Measurements from ENCODE around the gene USP31. TPM values are rescaled to one million over a fixed set of nuclear protein-coding genes. Genes with fewer than 3 reads are reported as not detected.

The USP31 gene
- total and polyA plus RNA-seq, 2 of the 13 experiments (the other 11 are each of a cell fraction or from before 2014, with no cell fraction given) = 22.5 to 23.3 TPM

DNA sequence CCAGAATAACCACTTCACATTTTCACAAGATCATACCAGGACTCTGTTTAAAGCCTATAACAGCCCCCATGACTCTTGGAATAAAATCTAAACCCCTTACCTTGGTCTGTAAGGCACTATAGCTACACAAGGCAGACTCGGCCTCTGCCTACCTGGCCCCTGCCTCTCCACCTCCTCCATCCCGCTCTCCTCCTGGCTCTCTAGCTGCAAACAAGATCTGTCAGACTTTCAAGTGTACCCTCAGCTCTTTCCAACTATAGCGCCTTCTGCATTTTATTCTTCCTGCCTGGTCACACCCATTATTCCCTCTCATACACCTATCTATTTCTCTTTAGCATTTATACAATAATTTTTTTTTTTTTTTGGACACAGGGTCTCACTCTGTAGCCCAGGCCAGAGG is 8.2 kb downstream of the USP31 start:
- WGBS (ENCODE audit: low lambda C conversion rate) = 95% methylated on average over 3 of the region's 3 CpGs
- ATAC-seq (no peak), DNase-seq (ENCODE audit: low spot score) (no peak), FAIRE-seq (no peak)
- peak overlapping the region; percentile 81 for H3K27ac ChIP-seq (ENCODE audit: extremely low read length, insufficient read depth, low read length)
- no peak overlapping the region for H3K4me2 ChIP-seq (ENCODE audit: low read depth, low read length)
- H3K9me3 ChIP-seq (ENCODE audit: low read length) = no peaks in the 10 kb centered on the region
- in situ Hi-C loops (cut with HindIII; ENCODE audit: extremely low pct_ligation_motif_present, low pct_unique_long_range_greater_than_20kb) (loop anchor here (5.0 to 10.0 kb wide), 2 partner anchors 34 to 56 kb away; no protein-coding TSS in a partner anchor), intact Hi-C loops (cut with micrococcal nuclease; ENCODE audit: unreplicated experiment) (loop anchor here (2.0 to 5.0 kb wide), 2 partner anchors 14 to 49 kb away; no protein-coding TSS in a partner anchor)
- peaks cover 99% of the 10 kb centered on the region for H3K79me2 ChIP-seq (ENCODE audit: insufficient read depth, low read length)
- H2AFZ ChIP-seq (ENCODE audit: low read length) = no peak overlapping the region
- peaks cover 14% of the 10 kb centered on the region for H4K20me1 ChIP-seq (ENCODE audit: insufficient read depth, low read length)
- no peak overlapping the region for H3K9ac ChIP-seq (ENCODE audit: insufficient read depth, low read depth, low read length)
- H3K27me3 ChIP-seq (ENCODE audit: control insufficient read depth in 1 of 2, insufficient read depth in 2 of 2, low read length in 2 of 2) = no peaks in the 10 kb centered on the region
- no peaks in the 10 kb centered on the region for H3K36me3 ChIP-seq (replicated peaks in 1 of 2; ENCODE audit: control insufficient read depth in 1 of 2, insufficient read depth in 2 of 2, low read length in 2 of 2)
- 0 out of 6 replicates have a peak overlapping the region, but pooled peaks of 1 of the 3 experiments have one; percentile 65 for H3K4me3 ChIP-seq (replicated peaks in 1 of 3; ENCODE audit: insufficient read depth in 1 of 3, low read depth in 2 of 3, low read length in 3 of 3)
- CTCF ChIA-PET (ENCODE audit: low intra/inter-chr PET ratio, low total read pairs) = no interaction called here
- peaks cover 83% of the 10 kb centered on the region for H3K4me1 ChIP-seq (ENCODE audit: insufficient read depth, low read length)
- POLR2A ChIA-PET = interaction anchor here (1.0 to 3.9 kb wide), 4 partner anchors 9 to 48 kb away, joined by 3 to 21 read pairs (median 12); no protein-coding TSS in a partner anchor
- no TSS peak for BruUV-seq (replicated peaks)
- TF ChIP-seq ZNF709 (CRISPR knock-in tag; IDR thresholded peaks at IDR 0.05) (no peak), ZFP37 (CRISPR knock-in tag; IDR thresholded peaks at IDR 0.05; ENCODE audit: borderline replicate concordance) (no peak), ZNF652 (CRISPR knock-in tag; IDR thresholded peaks at IDR 0.05; ENCODE audit: borderline replicate concordance, low read depth) (no peak), RCOR2 (CRISPR knock-in tag; IDR thresholded peaks at IDR 0.05) (no peak), ZNF660 (CRISPR knock-in tag; IDR thresholded peaks at IDR 0.05; ENCODE audit: borderline replicate concordance, low read depth) (no peak), ZNF230 (CRISPR knock-in tag; IDR thresholded peaks at IDR 0.05) (0 out of 2 replicates have a peak, but pooled peaks have one; percentile 8), KDM4B (CRISPR knock-in tag; IDR thresholded peaks at IDR 0.05) (no peak)
- TF ChIP-seq, protein P1, sequence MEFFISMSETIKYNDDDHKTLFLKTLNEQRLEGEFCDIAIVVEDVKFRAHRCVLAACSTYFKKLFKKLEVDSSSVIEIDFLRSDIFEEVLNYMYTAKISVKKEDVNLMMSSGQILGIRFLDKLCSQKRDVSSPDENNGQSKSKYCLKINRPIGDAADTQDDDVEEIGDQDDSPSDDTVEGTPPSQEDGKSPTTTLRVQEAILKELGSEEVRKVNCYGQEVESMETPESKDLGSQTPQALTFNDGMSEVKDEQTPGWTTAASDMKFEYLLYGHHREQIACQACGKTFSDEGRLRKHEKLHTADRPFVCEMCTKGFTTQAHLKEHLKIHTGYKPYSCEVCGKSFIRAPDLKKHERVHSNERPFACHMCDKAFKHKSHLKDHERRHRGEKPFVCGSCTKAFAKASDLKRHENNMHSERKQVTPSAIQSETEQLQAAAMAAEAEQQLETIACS (CRISPR knock-in tag; IDR thresholded peaks at IDR 0.05) = no peak
- TF ChIP-seq, protein P2, sequence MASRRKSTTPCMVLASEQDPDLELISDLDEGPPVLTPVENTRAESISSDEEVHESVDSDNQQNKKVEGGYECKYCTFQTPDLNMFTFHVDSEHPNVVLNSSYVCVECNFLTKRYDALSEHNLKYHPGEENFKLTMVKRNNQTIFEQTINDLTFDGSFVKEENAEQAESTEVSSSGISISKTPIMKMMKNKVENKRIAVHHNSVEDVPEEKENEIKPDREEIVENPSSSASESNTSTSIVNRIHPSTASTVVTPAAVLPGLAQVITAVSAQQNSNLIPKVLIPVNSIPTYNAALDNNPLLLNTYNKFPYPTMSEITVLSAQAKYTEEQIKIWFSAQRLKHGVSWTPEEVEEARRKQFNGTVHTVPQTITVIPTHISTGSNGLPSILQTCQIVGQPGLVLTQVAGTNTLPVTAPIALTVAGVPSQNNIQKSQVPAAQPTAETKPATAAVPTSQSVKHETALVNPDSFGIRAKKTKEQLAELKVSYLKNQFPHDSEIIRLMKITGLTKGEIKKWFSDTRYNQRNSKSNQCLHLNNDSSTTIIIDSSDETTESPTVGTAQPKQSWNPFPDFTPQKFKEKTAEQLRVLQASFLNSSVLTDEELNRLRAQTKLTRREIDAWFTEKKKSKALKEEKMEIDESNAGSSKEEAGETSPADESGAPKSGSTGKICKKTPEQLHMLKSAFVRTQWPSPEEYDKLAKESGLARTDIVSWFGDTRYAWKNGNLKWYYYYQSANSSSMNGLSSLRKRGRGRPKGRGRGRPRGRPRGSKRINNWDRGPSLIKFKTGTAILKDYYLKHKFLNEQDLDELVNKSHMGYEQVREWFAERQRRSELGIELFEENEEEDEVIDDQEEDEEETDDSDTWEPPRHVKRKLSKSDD (CRISPR knock-in tag; IDR thresholded peaks at IDR 0.05; ENCODE audit: low read depth) = no peak
- TF ChIP-seq, protein P3, sequence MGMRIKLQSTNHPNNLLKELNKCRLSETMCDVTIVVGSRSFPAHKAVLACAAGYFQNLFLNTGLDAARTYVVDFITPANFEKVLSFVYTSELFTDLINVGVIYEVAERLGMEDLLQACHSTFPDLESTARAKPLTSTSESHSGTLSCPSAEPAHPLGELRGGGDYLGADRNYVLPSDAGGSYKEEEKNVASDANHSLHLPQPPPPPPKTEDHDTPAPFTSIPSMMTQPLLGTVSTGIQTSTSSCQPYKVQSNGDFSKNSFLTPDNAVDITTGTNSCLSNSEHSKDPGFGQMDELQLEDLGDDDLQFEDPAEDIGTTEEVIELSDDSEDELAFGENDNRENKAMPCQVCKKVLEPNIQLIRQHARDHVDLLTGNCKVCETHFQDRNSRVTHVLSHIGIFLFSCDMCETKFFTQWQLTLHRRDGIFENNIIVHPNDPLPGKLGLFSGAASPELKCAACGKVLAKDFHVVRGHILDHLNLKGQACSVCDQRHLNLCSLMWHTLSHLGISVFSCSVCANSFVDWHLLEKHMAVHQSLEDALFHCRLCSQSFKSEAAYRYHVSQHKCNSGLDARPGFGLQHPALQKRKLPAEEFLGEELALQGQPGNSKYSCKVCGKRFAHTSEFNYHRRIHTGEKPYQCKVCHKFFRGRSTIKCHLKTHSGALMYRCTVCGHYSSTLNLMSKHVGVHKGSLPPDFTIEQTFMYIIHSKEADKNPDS (CRISPR knock-in tag; IDR thresholded peaks at IDR 0.05) = no peak
- TF ChIP-seq, protein P4, sequence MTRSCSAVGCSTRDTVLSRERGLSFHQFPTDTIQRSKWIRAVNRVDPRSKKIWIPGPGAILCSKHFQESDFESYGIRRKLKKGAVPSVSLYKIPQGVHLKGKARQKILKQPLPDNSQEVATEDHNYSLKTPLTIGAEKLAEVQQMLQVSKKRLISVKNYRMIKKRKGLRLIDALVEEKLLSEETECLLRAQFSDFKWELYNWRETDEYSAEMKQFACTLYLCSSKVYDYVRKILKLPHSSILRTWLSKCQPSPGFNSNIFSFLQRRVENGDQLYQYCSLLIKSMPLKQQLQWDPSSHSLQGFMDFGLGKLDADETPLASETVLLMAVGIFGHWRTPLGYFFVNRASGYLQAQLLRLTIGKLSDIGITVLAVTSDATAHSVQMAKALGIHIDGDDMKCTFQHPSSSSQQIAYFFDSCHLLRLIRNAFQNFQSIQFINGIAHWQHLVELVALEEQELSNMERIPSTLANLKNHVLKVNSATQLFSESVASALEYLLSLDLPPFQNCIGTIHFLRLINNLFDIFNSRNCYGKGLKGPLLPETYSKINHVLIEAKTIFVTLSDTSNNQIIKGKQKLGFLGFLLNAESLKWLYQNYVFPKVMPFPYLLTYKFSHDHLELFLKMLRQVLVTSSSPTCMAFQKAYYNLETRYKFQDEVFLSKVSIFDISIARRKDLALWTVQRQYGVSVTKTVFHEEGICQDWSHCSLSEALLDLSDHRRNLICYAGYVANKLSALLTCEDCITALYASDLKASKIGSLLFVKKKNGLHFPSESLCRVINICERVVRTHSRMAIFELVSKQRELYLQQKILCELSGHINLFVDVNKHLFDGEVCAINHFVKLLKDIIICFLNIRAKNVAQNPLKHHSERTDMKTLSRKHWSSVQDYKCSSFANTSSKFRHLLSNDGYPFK (CRISPR knock-in tag; IDR thresholded peaks at IDR 0.05; ENCODE audit: borderline replicate concordance) = no peak
- TF ChIP-seq, protein P5, sequence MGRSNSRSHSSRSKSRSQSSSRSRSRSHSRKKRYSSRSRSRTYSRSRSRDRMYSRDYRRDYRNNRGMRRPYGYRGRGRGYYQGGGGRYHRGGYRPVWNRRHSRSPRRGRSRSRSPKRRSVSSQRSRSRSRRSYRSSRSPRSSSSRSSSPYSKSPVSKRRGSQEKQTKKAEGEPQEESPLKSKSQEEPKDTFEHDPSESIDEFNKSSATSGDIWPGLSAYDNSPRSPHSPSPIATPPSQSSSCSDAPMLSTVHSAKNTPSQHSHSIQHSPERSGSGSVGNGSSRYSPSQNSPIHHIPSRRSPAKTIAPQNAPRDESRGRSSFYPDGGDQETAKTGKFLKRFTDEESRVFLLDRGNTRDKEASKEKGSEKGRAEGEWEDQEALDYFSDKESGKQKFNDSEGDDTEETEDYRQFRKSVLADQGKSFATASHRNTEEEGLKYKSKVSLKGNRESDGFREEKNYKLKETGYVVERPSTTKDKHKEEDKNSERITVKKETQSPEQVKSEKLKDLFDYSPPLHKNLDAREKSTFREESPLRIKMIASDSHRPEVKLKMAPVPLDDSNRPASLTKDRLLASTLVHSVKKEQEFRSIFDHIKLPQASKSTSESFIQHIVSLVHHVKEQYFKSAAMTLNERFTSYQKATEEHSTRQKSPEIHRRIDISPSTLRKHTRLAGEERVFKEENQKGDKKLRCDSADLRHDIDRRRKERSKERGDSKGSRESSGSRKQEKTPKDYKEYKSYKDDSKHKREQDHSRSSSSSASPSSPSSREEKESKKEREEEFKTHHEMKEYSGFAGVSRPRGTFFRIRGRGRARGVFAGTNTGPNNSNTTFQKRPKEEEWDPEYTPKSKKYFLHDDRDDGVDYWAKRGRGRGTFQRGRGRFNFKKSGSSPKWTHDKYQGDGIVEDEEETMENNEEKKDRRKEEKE (IDR thresholded peaks at IDR 0.05) = no peak

Data from HepG2 (cell line).